H1 (cell line): ENCODE data around the gene MRPS35. TPM values are rescaled to one million over a fixed set of nuclear protein-coding genes. Genes with fewer than 3 reads are reported as not detected.

Experiments used
- ASH2L ChIP-seq: fragments of 200-600, 300-600 bp; sonication (generic); IDR thresholded peaks from one replicate; pipeline ENCODE4 v1.7.1; 2017; ENCODE audit warnings: low read length
- BCL11A ChIP-seq, 2 experiments: IDR thresholded peaks; one replicate each; pipeline ENCODE4 v1.6.1; 2011; ENCODE audit warnings: low read depth in 2 of 2, low read length in 2 of 2, mild to moderate bottlenecking in 2 of 2
- CHD7 ChIP-seq: fragments of 300-600 bp; sonication (generic); IDR thresholded peaks from 2 replicates; pipeline ENCODE4 v1.7.1; 2012; ENCODE audit warnings: low read length, moderate library complexity, mild to moderate bottlenecking, inconsistent platforms; ENCODE audit not compliant: insufficient replicate concordance
- HDAC2 ChIP-seq, 2 experiments: fragments of 300-600 bp in 1 of 2; sonication (generic) in 1 of 2; IDR thresholded peaks; 2 replicates each; pipeline ENCODE4 v1.6.1; 2011 to 2012; ENCODE audit warnings: low read depth in 2 of 2, low read length in 2 of 2, mild to moderate bottlenecking in 2 of 2, moderate library complexity in 2 of 2, borderline replicate concordance in 1 of 2, inconsistent platforms in 1 of 2
- JUN ChIP-seq: IDR thresholded peaks from 2 replicates; pipeline ENCODE4 v1.6.1; 2011; ENCODE audit warnings: low read depth, mild to moderate bottlenecking, improper control_type of control experiment, low read length
- JUND ChIP-seq: IDR thresholded peaks from 2 replicates; pipeline ENCODE4 v1.6.1; 2011; ENCODE audit warnings: mild to moderate bottlenecking, improper control_type of control experiment, low read length
- KDM4A ChIP-seq: IDR thresholded peaks from one replicate; pipeline ENCODE4 v1.7.1; 2012; ENCODE audit warnings: low read depth, mild to moderate bottlenecking, moderate library complexity, low read length, inconsistent platforms; ENCODE audit not compliant: severe bottlenecking
- MAFK ChIP-seq: IDR thresholded peaks from 2 replicates; pipeline ENCODE4 v1.6.1; 2012; ENCODE audit warnings: low read depth, mild to moderate bottlenecking, improper control_type of control experiment, low read length
- PHF8 ChIP-seq: fragments of 200-600 bp; sonication (generic); conservative IDR thresholded peaks from 2 replicates; pipeline ENCODE4 v1.7.1; 2012; ENCODE audit warnings: low read depth, mild to moderate bottlenecking, inconsistent platforms, low read length, moderate library complexity
- POLR2A ChIP-seq, 2 experiments: IDR thresholded peaks; 1 replicate in 1 of 2; 2 replicates in 1 of 2; pipeline ENCODE4 v1.6.1; 2011; ENCODE audit warnings: low read depth in 2 of 2, low read length in 2 of 2, mild to moderate bottlenecking in 2 of 2; ENCODE audit errors: control extremely low read depth in 1 of 2
- SIRT6 ChIP-seq: IDR thresholded peaks from one replicate; pipeline ENCODE4 v1.7.1; 2012; ENCODE audit warnings: low read length, inconsistent platforms
- TBP ChIP-seq: IDR thresholded peaks from 2 replicates; pipeline ENCODE4 v1.6.1; 2011; ENCODE audit warnings: low read depth, low read length, improper control_type of control experiment
- YY1 ChIP-seq: IDR thresholded peaks from 2 replicates; pipeline ENCODE4 v1.6.1; 2011; ENCODE audit warnings: low read depth, mild to moderate bottlenecking, low read length
- polyA plus RNA-seq, 7 experiments: library from polyadenylated mRNA; depleted of rRNA in 3 of 7; stranded (reverse) in 5 of 7; unstranded in 2 of 7; fragments of >200 nt in 5 of 7; fragments of 200-250 nt in 2 of 7; gene quantifications; 1 replicate in 5 of 7; 2 replicates in 1 of 7; 4 replicates in 1 of 7; pipeline versions ENCODE4 v1.2.1 to v1.2.3, GENCODE V29; 2011 to 2013; ENCODE audit warnings: missing spikeins in 2 of 7, mixed read lengths in 2 of 7
- total RNA-seq: library from RNA; stranded (reverse); fragmentation: NEBNext Ultra II Directional; extraction: Animal tissue kit (Norgen Biotek cat#: 25700); gene quantifications from 2 replicates; pipeline ENCODE4 v1.2.1, GENCODE V29; 2021

Gene MRPS35
- total and polyA plus RNA-seq, 2 of the 8 experiments (the other 6 are each of a cell fraction or from before 2014, with no cell fraction given): 26.8 to 47.9 TPM

- TF ChIP-seq CHD7: no peak
- TF ChIP-seq JUN: no peak
- no peak for TF ChIP-seq TBP
- TF ChIP-seq SIRT6: no peak
- TF ChIP-seq MAFK: no peak
- TF ChIP-seq JUND: no peak
- no peak for TF ChIP-seq KDM4A
- TF ChIP-seq ASH2L: no peak
- no peak for TF ChIP-seq BCL11A (IDR thresholded peaks at IDR 0.05; ENCODE audit: low read depth in 2 of 2, low read length in 2 of 2)
- TF ChIP-seq POLR2A (IDR thresholded peaks at IDR 0.05; ENCODE audit: control extremely low read depth in 1 of 2, low read depth in 2 of 2, low read length in 2 of 2): no peak
- no peak for TF ChIP-seq YY1
- TF ChIP-seq HDAC2 (IDR thresholded peaks at IDR 0.05; ENCODE audit: borderline replicate concordance in 1 of 2, low read depth in 2 of 2, low read length in 2 of 2): no peak
- TF ChIP-seq PHF8: no peak
Observed at GRCh38 chr12:27682534-27682933, 28.1 kb upstream of the MRPS35 start (continued).
